NB4 (cell line): ENCODE measurements around the gene ACTR3C.
"Not testable (repeated sequence)": the region's sequence is repeated elsewhere in the genome, so short reads cannot be mapped to it uniquely, and the experiment has no call there.

Source experiments
- DNase-seq: peaks from one replicate; pipeline ENCODE4 v3.0.0; 2010; ENCODE audit warnings: low read depth
- H3K4me3 ChIP-seq: one replicate; pipeline ENCODE4 v1.5.1; 2011; ENCODE audit warnings: mild to moderate bottlenecking, low read depth, low read length, moderate library complexity
- CTCF ChIP-seq: IDR thresholded peaks from one replicate; pipeline ENCODE4 v1.5.1; 2012; ENCODE audit warnings: low read depth, low read length

Gene ACTR3C

DNA sequence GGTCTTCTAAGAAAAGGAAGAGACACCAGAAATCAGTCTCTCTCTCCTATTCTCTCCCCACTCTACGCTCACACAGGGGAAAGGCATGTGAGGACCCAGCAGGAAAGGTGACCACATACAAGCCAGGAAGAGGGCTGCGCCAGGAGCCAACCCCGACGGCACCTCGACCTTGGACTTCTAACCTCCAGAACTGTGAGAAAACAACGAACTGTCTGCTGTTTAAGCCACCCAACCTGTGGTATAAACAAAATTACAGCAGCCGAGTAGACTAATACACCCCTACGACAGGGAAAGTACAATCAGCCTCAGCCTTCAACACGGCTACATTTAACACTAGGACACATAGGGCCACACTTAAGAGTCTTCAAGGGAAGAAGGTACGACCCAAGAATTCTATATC, 26.5 kb downstream of the ACTR3C start:
- DNase-seq, H3K4me3 ChIP-seq: not testable (repeated sequence)

DNA sequence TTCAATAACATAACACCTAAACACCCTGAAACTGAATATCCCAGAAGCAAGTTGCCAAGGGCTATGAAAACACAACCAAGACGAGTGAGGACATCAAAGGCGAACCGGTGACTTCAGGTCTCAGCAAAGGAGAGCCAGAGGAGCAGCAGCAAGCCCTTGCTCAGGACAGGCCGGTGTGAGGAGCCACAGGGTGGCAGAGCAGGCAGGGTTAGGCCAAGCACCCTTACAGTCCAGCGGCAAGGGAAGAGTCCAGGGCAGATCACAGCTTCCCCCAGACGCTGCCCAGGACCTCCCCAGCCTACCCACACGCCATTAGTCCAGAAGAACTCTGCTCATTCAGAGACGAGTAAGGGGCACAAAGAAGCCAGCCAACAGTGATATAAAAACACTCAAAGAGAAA, 27.7 kb downstream of the ACTR3C start:
- not testable (repeated sequence) for DNase-seq, H3K4me3 ChIP-seq

DNA sequence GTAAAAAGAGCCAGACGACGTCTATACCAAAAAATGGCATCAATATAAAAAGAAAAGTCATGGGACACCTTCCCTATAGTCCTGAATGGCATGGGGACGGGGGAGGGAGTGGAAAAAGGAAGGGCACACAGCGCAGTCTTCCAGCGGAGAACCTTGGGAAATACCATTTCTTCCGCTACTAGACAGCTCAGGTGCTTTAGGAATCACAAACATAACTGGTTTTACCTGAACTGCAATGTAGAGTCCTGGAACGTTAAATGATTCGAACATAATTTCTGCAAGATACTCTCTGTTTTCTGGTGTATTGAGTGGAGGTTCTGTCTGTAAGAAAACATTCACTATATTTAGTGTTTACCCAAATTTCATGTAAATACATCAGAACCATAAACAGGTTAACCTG, 28.3 kb downstream of the ACTR3C start:
- not testable (repeated sequence) for H3K4me3 ChIP-seq, DNase-seq

- DNase-seq, H3K4me3 ChIP-seq: not testable (repeated sequence)
These were observed 33.0 kb downstream of the ACTR3C start for GRCh38 chr7:150290317-150290716.

DNA sequence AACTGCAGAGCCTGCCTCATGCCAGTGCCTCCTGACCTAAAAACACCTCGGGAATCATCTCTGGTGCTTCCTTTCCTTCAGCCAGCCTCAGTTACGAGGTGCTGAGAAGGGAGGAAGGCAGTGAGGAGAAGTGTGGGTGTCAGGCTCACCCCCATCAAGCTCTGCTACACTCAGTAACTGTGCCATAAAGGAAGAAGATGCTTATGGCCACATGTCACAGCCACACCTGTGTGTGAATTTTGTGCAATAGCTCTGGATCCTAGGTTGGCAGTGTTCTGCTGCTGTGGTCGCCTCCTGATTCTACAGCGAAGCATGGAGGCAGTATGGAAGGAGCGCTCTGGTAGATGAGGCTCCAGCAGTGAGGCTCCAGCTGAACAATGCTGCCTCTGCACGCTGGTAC, 34.5 kb downstream of the ACTR3C start:
- H3K4me3 ChIP-seq, DNase-seq: not testable (repeated sequence)

GRCh38 chr7:150287815-150288214, 35.5 kb downstream of the ACTR3C start:
- peak; percentile 60 for DNase-seq

GRCh38 chr7:150285849-150286754, 37.2 kb downstream of the ACTR3C start:
- not testable (repeated sequence) for H3K4me3 ChIP-seq
- peak; percentile 60 for DNase-seq
- peak; percentile 38 for TF ChIP-seq CTCF

More at GRCh38 chr7:150287815-150288214, 35.5 kb downstream of the ACTR3C start:
- not testable (repeated sequence) for H3K4me3 ChIP-seq

DNA sequence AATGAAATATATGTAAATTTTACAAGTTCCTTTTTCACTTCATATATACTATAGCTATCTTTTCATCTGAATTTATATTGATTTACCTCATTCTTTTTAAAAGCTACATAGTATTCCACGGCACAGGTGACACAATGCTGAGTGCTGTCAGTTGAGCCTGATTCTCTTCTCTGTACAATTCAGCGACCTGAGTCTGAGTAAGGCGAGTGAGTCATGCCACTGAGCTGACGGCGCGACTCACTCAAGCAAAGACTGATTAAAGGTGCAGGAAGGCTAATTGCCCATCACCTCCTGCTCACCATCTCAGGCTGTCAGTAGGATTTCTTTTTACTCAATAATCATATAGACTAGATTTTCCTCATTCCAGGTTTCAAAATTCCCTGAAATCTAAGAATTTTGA, 39.7 kb downstream of the ACTR3C start:
- DNase-seq, H3K4me3 ChIP-seq: not testable (repeated sequence)

DNA sequence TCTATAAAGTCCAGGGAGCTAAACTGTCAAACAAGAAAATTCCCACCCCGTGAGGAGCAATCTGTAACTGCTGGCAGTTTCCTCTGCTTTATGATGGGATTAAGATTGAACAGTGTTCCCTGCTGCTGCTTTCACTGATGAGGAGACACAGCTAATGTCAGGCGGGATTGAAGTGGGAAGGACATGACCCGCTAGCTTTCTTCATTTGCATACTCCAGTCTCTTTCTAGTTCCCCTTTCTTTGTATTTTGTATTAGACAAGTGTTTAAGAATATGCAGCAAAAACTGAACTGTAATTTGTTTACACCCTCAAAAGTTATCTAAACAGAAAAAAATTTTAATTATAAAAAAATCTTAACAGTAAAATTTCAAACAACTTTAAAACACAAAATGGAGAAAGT, 40.2 kb downstream of the ACTR3C start:
- DNase-seq: peak; percentile 20
- not testable (repeated sequence) for H3K4me3 ChIP-seq

DNA sequence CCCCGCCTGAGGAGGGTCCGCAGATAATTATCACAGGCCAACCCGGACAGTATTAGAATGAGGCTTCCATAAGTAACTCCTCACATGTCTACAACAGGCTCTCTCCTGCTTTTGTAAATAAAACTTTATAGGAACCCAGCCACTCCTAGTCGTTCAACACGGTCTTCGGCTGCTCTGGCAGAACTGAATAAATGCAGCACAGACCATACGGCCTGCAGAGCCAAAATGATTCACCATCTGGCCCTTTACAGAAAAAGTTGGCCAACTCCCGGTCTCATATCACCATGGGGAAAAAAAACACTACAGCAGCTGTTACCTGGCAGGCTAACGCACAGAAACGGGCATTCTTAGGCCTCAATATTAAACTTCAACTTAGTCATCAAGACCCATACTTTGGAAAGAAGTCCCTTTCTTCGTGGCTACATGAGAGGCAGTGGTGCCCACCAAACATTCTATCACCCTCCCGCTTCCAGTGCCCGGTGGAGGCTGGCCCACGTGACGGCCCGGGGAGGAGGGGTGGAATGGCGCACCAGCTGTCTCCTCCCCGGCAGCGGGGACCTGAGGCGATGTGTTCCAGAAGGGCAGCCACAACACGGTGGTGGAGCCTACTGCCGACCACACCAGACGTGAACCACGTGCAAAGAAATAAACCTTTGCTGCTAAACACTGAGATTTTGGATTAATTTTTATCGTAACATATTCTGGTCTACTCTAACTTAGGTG, 41.5 kb downstream of the ACTR3C start:
- H3K4me3 ChIP-seq, DNase-seq: not testable (repeated sequence)

- DNase-seq, H3K4me3 ChIP-seq: not testable (repeated sequence)
These were observed 45.0 kb downstream of the ACTR3C start for GRCh38 chr7:150278383-150278782.

DNA sequence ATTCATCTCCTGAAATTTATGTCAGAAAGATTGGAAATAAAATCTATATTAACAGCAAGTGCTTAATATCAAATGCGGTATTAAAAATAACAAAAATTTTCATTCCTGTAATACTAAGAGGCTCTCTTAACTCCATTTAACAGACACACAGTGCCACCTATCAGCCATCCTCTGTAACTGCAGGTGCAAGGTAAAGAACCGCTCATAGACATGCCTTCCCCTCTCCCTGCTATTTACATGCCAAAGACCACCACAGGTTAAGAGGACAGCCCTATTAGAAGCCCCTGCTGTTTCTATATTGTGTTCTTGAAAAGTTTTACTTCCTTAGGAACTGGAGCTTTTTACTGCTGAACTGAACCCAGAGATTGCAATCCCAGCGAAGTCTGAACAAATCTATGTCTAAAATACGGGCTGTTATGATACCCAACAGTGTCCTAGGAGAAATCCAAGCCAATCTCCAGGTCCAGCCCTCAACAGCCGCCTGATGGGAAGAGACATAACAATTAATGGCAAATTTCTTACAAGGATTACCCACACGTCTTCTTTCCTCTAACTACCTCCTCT, 47.1 kb downstream of the ACTR3C start:
- not testable (repeated sequence) for H3K4me3 ChIP-seq
- peak; percentile 48 for DNase-seq
- TF ChIP-seq CTCF: peak; percentile 62

DNA sequence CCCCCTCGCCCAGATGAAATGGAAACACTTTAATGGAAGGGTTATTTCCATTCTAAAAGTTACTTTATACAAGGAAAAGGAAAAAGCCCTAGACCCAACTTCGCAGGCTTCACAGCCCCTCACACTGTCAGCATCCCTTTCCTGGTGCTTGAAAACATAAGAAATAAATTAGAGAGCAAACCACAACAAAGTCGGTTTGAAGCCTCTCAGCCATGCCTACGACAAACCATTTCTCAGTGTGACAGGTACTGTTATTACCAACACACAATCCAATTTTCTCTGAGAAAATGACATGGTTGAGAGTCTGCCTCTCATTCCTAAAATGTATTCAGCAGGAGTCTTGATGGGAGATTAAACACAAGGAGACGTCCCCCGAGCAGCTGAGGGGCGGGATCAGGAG, 51.4 kb downstream of the ACTR3C start:
- not testable (repeated sequence) for DNase-seq, H3K4me3 ChIP-seq

DNA sequence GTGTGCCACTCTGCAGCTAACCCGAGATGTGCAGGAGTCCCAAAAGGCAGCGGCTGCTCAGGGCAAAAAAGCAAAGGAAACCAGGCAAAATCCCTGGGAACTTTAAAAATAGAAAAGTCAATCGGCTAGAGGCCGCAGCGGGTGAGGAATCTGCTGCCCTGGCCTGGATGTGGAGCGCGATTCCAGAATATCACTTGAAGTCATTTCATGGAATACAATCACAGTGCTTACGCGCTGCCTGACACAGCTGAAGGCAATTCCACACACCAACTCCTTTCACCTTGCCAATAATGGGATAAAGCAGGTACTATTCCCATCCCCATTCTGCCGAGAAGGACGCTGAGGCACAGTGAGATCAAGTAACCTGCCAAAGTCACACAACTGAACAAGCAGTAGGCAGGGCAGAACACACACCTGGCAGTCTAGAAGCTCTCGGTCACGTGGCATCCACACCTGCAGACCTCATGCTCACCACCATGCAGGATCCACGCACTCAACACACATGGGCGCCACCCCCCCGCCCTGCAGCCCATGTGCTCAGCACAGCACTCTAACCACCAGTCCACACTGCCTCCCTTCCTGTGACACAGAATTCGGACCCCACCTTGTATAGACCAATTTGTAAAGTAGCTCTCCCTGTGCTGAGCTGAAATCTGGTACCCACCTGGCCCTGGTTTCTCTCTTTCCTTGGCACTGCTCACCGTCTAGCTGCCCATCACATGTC, 53.1 kb downstream of the ACTR3C start:
- not testable (repeated sequence) for H3K4me3 ChIP-seq, DNase-seq

DNA sequence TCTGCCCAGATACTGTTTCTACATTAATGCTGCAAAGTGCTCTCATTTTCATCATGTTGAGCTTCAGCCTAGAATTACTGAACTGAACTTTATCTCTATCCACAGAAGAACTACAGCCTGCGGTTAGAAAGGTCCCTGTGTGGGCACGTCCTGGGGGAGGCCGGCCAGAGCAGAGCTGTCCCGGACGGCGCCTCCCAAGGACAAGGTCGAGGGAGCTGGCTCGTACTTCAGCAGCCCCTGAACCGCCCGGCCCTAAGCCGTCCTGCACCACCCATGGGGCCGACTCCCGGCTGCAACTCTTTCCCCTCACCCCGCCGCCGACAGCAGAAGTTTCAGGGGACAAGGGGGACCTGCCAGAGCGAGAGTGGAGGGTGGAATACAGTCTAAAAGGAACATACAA, 54.5 kb downstream of the ACTR3C start:
- not testable (repeated sequence) for H3K4me3 ChIP-seq, DNase-seq

- not testable (repeated sequence) for H3K4me3 ChIP-seq, DNase-seq
These were observed 55.1 kb downstream of the ACTR3C start for GRCh38 chr7:150268287-150268686.
